Loucy (cell line): ENCODE data around the gene GCKR.

ENCODE experiments used
- H2AFZ ChIP-seq: fragments of 200-600 bp; sonication (generic); 2 replicates; pipeline ENCODE4 v1.6.0; 2016; ENCODE audit warnings: antibody characterized with exemption, mild to moderate bottlenecking, low read length, moderate library complexity
- H3F3A ChIP-seq: fragments of 200-600 bp; 2 replicates; pipeline ENCODE4 v1.6.0; 2016; ENCODE audit warnings: antibody characterized with exemption, low read depth, mild to moderate bottlenecking
- H3K27me3 ChIP-seq: fragments of 200-600 bp; sonication (generic); 2 replicates; pipeline ENCODE4 v1.6.1; 2014; ENCODE audit warnings: low read length, mild to moderate bottlenecking; ENCODE audit not compliant: insufficient read depth, poor library complexity, severe bottlenecking
- H3K36me3 ChIP-seq: fragments of 200-600 bp; sonication (generic); 2 replicates; pipeline ENCODE4 v1.6.1; 2016; ENCODE audit warnings: low read length; ENCODE audit not compliant: insufficient read depth
- H3K4me1 ChIP-seq: fragments of 200-600 bp; sonication (generic); 2 replicates; pipeline ENCODE4 v1.5.1; 2014; ENCODE audit warnings: low read length, mild to moderate bottlenecking; ENCODE audit not compliant: insufficient read depth, poor library complexity, severe bottlenecking
- H3K4me2 ChIP-seq: fragments of 200-600 bp; sonication (generic); 2 replicates; pipeline ENCODE4 v1.6.0; 2014; ENCODE audit warnings: antibody characterized with exemption, low read length, low read depth, mild to moderate bottlenecking; ENCODE audit not compliant: poor library complexity, severe bottlenecking
- H3K4me3 ChIP-seq: fragments of 200-600 bp; sonication (generic); 2 replicates; pipeline ENCODE4 v1.5.1; 2014; ENCODE audit warnings: low read length, mild to moderate bottlenecking, mixed read lengths; ENCODE audit not compliant: poor library complexity, severe bottlenecking
- H3K79me2 ChIP-seq: fragments of 200-600 bp; sonication (generic); 2 replicates; pipeline ENCODE4 v1.6.1; 2014; ENCODE audit warnings: low read length; ENCODE audit not compliant: insufficient read depth
- H3K9ac ChIP-seq: fragments of 200-600 bp; sonication (generic); 2 replicates; pipeline ENCODE4 v1.6.0; 2014; ENCODE audit warnings: mild to moderate bottlenecking, low read depth, low read length, moderate library complexity; ENCODE audit not compliant: poor library complexity, severe bottlenecking
- H3K9me2 ChIP-seq: fragments of 200-600 bp; sonication (generic); replicated peaks from 2 replicates; pipeline ENCODE4 v1.6.1; 2016; ENCODE audit warnings: low read depth, low read length, mixed read lengths
- H3K9me3 ChIP-seq: fragments of 200-600 bp; sonication (generic); 2 replicates; pipeline ENCODE4 v1.6.1; 2014; ENCODE audit warnings: mild to moderate bottlenecking, antibody characterized with exemption, low read length, low read depth; ENCODE audit not compliant: insufficient read depth
- H4K20me1 ChIP-seq: fragments of 200-600 bp; sonication (generic); 2 replicates; pipeline ENCODE4 v1.6.0; 2014; ENCODE audit warnings: antibody characterized with exemption, low read length, mild to moderate bottlenecking; ENCODE audit not compliant: insufficient read depth, poor library complexity, severe bottlenecking
- EZH2phosphoT487 ChIP-seq: fragments of 200-600 bp; IDR thresholded peaks from 2 replicates; pipeline ENCODE4 v1.6.1; 2018; ENCODE audit warnings: antibody characterized with exemption, mild to moderate bottlenecking, moderate library complexity, borderline replicate concordance
- TF ChIP-seq, protein P1 (sequence below): fragments of 200-600 bp; sonication (generic); conservative IDR thresholded peaks from 2 replicates; pipeline ENCODE4 v1.5.1; 2014; ENCODE audit warnings: mild to moderate bottlenecking, antibody characterized with exemption, low read length

Gene GCKR

DNA sequence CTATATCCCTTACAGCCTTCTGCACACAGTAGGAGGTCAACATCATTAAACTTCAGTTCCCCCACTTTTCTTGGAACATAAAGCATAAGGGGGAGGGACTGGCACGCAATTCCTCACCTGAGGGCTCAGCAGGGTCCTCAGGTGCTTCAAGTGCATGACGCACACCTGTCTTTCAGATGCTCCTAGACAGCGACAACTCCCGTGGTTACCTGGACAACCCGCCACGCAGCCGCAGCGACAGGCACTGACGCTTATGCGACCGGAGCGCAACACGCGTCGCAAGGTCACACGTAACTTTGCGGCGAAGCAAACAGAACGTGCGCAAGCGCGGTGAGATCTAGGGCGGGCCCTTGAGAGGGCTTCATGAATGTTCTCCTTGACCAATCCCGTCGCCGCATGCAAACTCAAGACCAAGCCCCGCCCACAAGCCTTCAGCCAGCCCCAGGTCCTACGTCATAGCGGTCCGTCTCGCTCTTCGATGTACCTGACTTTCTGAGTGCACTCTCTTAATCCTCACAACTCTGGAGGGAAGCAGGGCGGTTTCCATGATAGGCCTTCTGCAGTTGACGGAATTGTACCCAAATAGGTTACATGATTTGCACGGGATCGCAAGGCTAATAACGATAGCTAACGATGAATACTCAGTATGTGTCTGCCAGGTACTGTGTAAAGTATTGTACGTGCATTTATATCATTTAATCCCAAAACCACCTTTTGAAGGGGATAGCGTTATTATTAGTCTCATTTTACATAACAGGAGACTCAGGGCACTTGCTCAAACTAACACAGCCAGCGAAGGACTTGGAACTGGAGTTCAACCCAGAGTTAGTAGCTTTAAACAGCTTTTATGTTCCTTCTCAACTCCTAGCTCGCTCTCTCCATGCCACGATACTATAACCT, 6.9 kb upstream of the GCKR start, which contains the start of gene IFT172:
TSS of gene IFT172 (minus strand) at position 246 of the 900 bp plus-strand sequence. CDS start at position 156, 90 bp downstream.
- H3K4me1 ChIP-seq, result peaks cover 7% of the 10 kb centered on the region
- H3K4me3 ChIP-seq, result peak within 1 kb of the TSS; percentile 79
- H3K9me3 ChIP-seq, result no peaks in the 10 kb centered on the region
- H3K9ac ChIP-seq, result peak within 1 kb of the TSS; percentile 59
- H3K4me2 ChIP-seq, result peak within 1 kb of the TSS; percentile 93
- no peaks in the 10 kb centered on the region for H3K27me3 ChIP-seq
- H3K9me2 ChIP-seq, result no peaks in the 10 kb centered on the region
- TF ChIP-seq, protein P1, sequence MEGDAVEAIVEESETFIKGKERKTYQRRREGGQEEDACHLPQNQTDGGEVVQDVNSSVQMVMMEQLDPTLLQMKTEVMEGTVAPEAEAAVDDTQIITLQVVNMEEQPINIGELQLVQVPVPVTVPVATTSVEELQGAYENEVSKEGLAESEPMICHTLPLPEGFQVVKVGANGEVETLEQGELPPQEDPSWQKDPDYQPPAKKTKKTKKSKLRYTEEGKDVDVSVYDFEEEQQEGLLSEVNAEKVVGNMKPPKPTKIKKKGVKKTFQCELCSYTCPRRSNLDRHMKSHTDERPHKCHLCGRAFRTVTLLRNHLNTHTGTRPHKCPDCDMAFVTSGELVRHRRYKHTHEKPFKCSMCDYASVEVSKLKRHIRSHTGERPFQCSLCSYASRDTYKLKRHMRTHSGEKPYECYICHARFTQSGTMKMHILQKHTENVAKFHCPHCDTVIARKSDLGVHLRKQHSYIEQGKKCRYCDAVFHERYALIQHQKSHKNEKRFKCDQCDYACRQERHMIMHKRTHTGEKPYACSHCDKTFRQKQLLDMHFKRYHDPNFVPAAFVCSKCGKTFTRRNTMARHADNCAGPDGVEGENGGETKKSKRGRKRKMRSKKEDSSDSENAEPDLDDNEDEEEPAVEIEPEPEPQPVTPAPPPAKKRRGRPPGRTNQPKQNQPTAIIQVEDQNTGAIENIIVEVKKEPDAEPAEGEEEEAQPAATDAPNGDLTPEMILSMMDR, result no peak
- TF ChIP-seq EZH2phosphoT487, result no peak
- no peaks in the 10 kb centered on the region for H3K36me3 ChIP-seq
- no peaks in the 10 kb centered on the region for H3F3A ChIP-seq
- H3K79me2 ChIP-seq, result no peaks in the 10 kb centered on the region
- no peaks in the 10 kb centered on the region for H4K20me1 ChIP-seq
- peak within 1 kb of the TSS; percentile 93 for H2AFZ ChIP-seq

DNA sequence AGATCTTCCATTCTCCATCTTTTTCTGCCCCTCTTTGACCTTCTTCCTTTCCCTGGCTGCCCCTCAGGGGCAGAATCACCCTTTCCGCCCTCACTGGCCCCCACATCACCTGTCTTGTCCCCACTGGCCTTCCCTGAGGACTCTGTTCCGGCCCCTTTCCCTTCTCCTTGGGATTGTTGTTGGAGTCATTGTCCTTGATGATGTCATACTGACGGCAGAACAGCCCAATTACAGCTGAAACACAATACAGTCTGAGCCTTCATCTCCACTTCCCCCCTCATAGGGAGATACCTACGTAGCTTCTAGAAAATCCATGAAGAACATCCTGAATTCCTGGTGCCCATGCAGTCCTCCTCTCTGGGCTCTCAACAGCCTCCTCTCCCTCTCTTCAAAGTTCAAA, 4.1 kb upstream of the GCKR start:
- Histone ChIP-seq H3K36me3 (no peaks in the 10 kb centered on the region), H3K9ac (no peak overlapping the region), H3K9me2 (no peaks in the 10 kb centered on the region), H3K4me3 (no peak overlapping the region), H3K27me3 (no peaks in the 10 kb centered on the region), H3K4me2 (no peak overlapping the region), H3F3A (no peaks in the 10 kb centered on the region), H3K4me1 (peaks cover 7% of the 10 kb centered on the region), H2AFZ (no peak overlapping the region), H3K79me2 (no peaks in the 10 kb centered on the region), H3K9me3 (no peaks in the 10 kb centered on the region), H4K20me1 (no peaks in the 10 kb centered on the region)
- TF ChIP-seq, protein P1, result no peak
- no peak for TF ChIP-seq EZH2phosphoT487

DNA sequence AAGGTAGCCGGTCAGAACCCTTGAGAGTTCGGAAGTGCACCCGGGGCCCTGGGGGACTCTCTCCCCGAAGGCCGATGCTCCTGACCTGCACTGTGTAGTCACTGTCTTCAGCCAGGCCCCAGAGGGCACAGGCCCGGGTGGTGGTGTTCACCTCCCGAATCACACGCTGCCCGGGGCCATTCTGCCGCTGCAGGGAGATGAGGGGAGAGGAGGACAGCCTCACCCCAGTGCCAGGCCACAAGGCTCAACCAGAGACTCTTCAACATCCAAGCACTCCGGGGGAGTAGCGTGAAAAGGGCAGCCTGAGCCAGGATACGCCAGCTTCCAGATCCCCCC, 2.7 kb upstream of the GCKR start:
- no peaks in the 10 kb centered on the region for H3K9me2 ChIP-seq
- no peak overlapping the region for H2AFZ ChIP-seq
- H3K4me3 ChIP-seq, result no peak overlapping the region
- H3K9me3 ChIP-seq, result no peaks in the 10 kb centered on the region
- no peaks in the 10 kb centered on the region for H3K79me2 ChIP-seq
- no peaks in the 10 kb centered on the region for H3F3A ChIP-seq
- H3K9ac ChIP-seq, result no peak overlapping the region
- no peak overlapping the region for H3K4me2 ChIP-seq
- H3K4me1 ChIP-seq, result peaks cover 7% of the 10 kb centered on the region
- H3K36me3 ChIP-seq, result no peaks in the 10 kb centered on the region
- no peaks in the 10 kb centered on the region for H3K27me3 ChIP-seq
- TF ChIP-seq, protein P1, result no peak
- no peak for TF ChIP-seq EZH2phosphoT487
- no peaks in the 10 kb centered on the region for H4K20me1 ChIP-seq
